GM23338 (cell line): ENCODE results near the gene SFMBT2.

Source experiments
- POLR2AphosphoS5 ChIP-seq: IDR thresholded peaks from 2 replicates; pipeline ENCODE4 v1.6.1; 2016; ENCODE audit warnings: antibody characterized with exemption, low read depth
- TF ChIP-seq, protein P1 (sequence below), 2 experiments: fragments of 200-600 bp in 1 of 2; sonication (generic) in 1 of 2; conservative IDR thresholded peaks; 2 replicates each; pipeline versions ENCODE4 v1.5.1 to v1.6.1; 2016 to 2017; ENCODE audit warnings: antibody characterized with exemption in 2 of 2, low read depth in 2 of 2, mild to moderate bottlenecking in 2 of 2, moderate library complexity in 1 of 2
- TF ChIP-seq, protein P2 (sequence below): IDR thresholded peaks from one replicate; pipeline ENCODE4 v1.6.1; 2018; ENCODE audit warnings: antibody characterized with exemption; ENCODE audit not compliant: unreplicated experiment
- TF ChIP-seq, protein P3 (sequence below): IDR thresholded peaks from 2 replicates; pipeline ENCODE4 v1.6.1; 2016; ENCODE audit warnings: antibody characterized with exemption

GRCh38 chr10:7159517-7159916 lies 251.3 kb downstream of the SFMBT2 start:
- TF ChIP-seq POLR2AphosphoS5: no peak
- TF ChIP-seq, protein P1, sequence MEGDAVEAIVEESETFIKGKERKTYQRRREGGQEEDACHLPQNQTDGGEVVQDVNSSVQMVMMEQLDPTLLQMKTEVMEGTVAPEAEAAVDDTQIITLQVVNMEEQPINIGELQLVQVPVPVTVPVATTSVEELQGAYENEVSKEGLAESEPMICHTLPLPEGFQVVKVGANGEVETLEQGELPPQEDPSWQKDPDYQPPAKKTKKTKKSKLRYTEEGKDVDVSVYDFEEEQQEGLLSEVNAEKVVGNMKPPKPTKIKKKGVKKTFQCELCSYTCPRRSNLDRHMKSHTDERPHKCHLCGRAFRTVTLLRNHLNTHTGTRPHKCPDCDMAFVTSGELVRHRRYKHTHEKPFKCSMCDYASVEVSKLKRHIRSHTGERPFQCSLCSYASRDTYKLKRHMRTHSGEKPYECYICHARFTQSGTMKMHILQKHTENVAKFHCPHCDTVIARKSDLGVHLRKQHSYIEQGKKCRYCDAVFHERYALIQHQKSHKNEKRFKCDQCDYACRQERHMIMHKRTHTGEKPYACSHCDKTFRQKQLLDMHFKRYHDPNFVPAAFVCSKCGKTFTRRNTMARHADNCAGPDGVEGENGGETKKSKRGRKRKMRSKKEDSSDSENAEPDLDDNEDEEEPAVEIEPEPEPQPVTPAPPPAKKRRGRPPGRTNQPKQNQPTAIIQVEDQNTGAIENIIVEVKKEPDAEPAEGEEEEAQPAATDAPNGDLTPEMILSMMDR (conservative IDR thresholded peaks at IDR 0.05; ENCODE audit: low read depth in 2 of 2): no peak
- TF ChIP-seq, protein P2, sequence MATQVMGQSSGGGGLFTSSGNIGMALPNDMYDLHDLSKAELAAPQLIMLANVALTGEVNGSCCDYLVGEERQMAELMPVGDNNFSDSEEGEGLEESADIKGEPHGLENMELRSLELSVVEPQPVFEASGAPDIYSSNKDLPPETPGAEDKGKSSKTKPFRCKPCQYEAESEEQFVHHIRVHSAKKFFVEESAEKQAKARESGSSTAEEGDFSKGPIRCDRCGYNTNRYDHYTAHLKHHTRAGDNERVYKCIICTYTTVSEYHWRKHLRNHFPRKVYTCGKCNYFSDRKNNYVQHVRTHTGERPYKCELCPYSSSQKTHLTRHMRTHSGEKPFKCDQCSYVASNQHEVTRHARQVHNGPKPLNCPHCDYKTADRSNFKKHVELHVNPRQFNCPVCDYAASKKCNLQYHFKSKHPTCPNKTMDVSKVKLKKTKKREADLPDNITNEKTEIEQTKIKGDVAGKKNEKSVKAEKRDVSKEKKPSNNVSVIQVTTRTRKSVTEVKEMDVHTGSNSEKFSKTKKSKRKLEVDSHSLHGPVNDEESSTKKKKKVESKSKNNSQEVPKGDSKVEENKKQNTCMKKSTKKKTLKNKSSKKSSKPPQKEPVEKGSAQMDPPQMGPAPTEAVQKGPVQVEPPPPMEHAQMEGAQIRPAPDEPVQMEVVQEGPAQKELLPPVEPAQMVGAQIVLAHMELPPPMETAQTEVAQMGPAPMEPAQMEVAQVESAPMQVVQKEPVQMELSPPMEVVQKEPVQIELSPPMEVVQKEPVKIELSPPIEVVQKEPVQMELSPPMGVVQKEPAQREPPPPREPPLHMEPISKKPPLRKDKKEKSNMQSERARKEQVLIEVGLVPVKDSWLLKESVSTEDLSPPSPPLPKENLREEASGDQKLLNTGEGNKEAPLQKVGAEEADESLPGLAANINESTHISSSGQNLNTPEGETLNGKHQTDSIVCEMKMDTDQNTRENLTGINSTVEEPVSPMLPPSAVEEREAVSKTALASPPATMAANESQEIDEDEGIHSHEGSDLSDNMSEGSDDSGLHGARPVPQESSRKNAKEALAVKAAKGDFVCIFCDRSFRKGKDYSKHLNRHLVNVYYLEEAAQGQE: no peak
- TF ChIP-seq, protein P3, sequence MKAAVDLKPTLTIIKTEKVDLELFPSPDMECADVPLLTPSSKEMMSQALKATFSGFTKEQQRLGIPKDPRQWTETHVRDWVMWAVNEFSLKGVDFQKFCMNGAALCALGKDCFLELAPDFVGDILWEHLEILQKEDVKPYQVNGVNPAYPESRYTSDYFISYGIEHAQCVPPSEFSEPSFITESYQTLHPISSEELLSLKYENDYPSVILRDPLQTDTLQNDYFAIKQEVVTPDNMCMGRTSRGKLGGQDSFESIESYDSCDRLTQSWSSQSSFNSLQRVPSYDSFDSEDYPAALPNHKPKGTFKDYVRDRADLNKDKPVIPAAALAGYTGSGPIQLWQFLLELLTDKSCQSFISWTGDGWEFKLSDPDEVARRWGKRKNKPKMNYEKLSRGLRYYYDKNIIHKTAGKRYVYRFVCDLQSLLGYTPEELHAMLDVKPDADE: no peak
